KOPT-K1 (cell line): Measurements from ENCODE around the gene SHISA4.

Experiments used
- H3K27ac ChIP-seq: fragments of 200-600 bp; sonication (generic); 2 replicates; pipeline ENCODE4 v1.5.1; 2016; ENCODE audit warnings: antibody characterized with exemption, mild to moderate bottlenecking, low read depth, low read length; ENCODE audit not compliant: poor library complexity, severe bottlenecking
- H3K36me3 ChIP-seq: fragments of 200-600 bp; sonication (generic); 2 replicates; pipeline ENCODE4 v1.5.1; 2017; ENCODE audit warnings: antibody characterized with exemption, mild to moderate bottlenecking, low read length, moderate library complexity; ENCODE audit not compliant: insufficient read depth
- H3K9me3 ChIP-seq: fragments of 200-600 bp; sonication (generic); 2 replicates; pipeline ENCODE4 v1.5.1; 2017; ENCODE audit warnings: antibody characterized with exemption, low read length, mild to moderate bottlenecking; ENCODE audit not compliant: insufficient read depth, poor library complexity, severe bottlenecking

Gene SHISA4

DNA sequence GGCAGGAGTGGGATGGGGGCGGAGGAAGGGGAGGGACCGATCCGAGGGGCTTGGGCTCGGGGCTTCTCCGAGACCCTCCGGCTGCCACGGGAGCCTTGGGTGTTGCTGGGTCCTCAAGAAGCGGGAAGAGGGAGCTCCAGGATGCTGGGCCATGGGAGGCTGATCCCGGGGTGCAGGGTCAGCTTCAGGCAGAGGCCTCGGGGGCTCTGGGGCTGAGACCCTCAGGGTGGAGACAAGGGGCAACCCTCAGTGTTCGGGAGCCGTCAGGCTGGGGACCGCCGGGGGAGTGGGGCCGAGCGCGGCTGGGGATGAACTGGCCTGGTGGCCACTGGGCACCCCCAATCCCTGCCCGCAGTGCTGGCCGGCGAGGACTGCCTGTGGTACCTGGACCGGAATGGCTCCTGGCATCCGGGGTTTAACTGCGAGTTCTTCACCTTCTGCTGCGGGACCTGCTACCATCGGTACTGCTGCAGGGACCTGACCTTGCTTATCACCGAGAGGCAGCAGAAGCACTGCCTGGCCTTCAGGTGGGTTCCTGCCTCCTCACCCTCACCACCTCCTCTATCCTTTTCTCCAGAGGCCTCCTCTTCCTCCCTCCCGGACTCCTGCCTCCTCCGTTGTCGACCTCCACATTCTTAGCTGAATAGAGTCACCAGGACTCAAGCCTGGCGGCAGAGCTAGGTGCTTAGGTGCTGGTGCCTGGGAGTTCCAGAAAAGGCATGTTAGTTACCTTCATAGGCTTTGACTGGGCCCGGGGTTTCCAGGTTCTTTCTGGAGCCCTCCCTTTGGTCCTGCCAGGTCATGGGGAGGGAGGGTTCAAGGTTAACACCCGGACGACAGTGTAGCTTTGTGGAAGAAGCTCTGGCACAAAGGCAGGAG lies 631 bp downstream of the SHISA4 start:
- Histone ChIP-seq H3K36me3 (no peaks in the 10 kb centered on the region), H3K27ac (no peak overlapping the region), H3K9me3 (no peaks in the 10 kb centered on the region)

DNA sequence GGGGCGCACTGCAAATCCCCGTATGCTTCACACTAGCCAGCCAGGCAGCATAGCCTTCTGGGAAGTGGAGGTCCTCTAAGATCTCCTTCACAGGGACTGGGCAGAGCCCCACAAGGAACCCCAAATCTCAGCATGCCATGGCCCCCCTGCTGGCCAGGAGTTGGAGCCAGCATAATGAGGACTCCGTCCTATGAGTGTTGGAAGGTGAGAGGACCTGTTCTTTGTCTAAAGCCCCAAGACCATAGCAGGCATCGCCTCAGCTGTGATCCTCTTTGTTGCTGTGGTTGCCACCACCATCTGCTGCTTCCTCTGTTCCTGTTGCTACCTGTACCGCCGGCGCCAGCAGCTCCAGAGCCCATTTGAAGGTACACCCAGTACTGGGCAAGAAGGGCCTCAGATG lies 1.5 kb downstream of the SHISA4 start:
- no peaks in the 10 kb centered on the region for H3K36me3 ChIP-seq
- H3K27ac ChIP-seq: no peak overlapping the region

DNA sequence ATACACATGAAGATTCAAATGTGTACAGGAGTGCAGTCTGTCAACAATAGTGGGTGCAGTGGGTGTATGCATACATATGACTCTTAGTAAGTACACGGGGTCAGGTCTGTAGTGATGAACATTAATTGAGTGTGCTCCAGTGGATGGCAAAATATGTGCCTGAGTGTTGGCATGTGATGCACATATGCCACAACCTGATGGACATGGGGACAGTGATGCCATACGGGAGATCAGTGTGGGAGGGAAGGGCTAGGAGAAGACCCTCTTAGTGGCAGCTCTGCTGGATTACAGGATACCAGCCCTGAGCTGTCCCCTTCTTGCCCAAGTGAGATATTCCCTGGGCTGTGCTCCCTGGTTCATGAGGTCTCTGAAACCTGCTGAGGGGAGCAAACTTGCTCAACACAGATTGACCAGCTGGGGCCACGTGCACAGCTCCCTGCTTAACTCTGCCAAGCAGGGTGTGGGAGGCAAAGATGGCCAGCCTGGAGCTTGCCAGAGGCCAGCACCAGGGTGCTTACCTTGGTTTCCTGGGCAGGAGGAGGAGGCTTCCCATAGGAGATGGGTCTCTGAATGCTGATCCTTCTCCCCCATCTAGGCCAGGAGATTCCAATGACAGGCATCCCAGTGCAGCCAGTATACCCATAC lies 2.2 kb downstream of the SHISA4 start:
- no peak overlapping the region for H3K27ac ChIP-seq
- no peaks in the 10 kb centered on the region for H3K36me3 ChIP-seq
- H3K9me3 ChIP-seq: no peaks in the 10 kb centered on the region

More for the DNA sequence above, 1.5 kb downstream of the SHISA4 start:
- no peaks in the 10 kb centered on the region for H3K9me3 ChIP-seq

- Histone ChIP-seq H3K36me3 (no peaks in the 10 kb centered on the region), H3K9me3 (no peaks in the 10 kb centered on the region), H3K27ac (no peak overlapping the region)
These were observed 2.9 kb downstream of the SHISA4 start for GRCh38 chr1:201891451-201892045.

DNA sequence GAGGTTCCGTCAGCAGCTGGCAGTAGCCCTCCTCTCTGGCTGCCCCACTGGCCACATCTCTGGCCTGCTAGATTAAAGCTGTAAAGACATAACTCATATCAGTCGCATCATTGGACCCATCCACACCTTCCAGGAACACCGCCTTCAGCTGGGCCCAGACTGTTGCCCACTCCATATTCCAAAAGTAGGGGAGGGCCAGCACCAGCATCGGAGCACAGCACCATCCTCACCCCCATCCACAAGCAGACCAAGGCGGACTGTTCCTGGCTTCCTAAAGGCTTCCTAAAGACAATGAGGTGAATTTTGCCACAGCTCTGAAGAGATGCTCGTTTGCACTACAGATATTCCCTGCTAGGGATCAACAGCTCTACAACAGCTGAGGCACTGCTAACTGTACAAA lies 3.5 kb downstream of the SHISA4 start:
- H3K27ac ChIP-seq: no peak overlapping the region
- no peaks in the 10 kb centered on the region for H3K36me3 ChIP-seq
- no peaks in the 10 kb centered on the region for H3K9me3 ChIP-seq

GRCh38 chr1:201893431-201893830 lies 4.7 kb downstream of the SHISA4 start:
- H3K36me3 ChIP-seq: no peaks in the 10 kb centered on the region
- H3K9me3 ChIP-seq: no peaks in the 10 kb centered on the region
- H3K27ac ChIP-seq: no peak overlapping the region

DNA sequence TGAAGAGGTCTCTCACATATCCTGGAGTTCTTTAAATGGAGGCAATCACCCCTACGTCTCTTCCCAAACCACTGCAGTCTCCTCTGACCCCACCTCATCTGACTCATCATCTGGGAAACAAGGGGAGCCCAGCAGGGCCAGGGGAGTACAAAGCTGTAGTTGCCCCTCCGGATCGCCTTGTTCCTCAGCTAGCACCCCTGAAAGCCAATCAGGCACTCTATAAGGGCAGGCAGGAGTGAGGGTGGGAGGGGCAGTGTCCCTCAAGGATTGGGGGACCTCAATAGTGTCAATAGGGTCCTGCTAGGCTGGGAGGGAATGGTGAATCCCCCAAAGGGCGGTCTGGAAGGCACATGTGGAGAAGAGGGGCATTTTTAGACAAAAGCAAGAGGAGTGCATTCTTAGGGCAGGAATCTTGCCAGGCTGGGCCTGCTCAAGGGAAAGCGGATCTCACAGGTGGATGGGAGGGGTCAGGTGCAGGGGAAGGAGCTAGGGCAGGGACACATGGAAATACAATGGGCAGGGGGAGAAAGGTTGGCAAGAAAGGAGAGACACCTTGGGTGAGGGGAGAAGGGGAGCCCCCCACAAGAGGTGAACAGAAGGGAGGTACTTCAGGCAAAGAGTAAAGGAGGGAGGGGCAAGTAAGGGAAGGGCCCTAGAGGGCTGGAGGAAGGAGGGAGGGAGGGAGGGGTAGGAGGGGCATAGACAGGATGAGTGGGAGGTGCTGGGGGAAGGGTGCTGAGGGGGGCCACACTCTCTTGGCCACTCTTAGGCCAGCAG lies 5.8 kb downstream of the SHISA4 start:
- H3K27ac ChIP-seq: no peak overlapping the region
- no peaks in the 10 kb centered on the region for H3K36me3 ChIP-seq
- H3K9me3 ChIP-seq: no peaks in the 10 kb centered on the region

DNA sequence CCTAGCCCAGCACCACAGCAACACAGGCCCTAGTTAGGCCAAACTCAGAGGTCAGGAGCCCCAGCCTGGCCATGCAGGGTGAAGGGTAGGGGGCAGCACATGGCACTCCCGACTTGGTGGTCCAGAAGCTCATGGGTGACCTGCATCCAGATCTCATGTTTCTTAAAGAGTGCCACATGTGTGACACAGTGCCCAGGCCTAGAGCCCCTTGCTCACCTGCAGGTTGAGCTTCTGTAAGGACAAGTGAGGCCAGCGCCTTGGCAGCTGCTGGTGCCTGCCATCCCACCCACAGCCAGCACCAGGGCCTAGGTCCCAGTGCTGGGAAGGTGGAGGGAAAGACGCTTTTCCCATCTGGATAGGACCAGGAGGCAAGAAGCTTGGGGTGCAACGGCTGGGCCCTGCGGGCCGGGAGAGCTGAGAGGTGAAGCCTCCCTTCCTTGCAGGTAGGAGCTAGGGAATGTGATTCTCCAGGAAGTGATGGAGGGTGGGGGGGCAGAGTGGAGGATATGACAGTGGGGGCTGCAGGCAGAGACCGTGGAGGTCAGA lies 6.5 kb downstream of the SHISA4 start:
- H3K9me3 ChIP-seq: no peaks in the 10 kb centered on the region
- no peak overlapping the region for H3K27ac ChIP-seq
- H3K36me3 ChIP-seq: no peaks in the 10 kb centered on the region

DNA sequence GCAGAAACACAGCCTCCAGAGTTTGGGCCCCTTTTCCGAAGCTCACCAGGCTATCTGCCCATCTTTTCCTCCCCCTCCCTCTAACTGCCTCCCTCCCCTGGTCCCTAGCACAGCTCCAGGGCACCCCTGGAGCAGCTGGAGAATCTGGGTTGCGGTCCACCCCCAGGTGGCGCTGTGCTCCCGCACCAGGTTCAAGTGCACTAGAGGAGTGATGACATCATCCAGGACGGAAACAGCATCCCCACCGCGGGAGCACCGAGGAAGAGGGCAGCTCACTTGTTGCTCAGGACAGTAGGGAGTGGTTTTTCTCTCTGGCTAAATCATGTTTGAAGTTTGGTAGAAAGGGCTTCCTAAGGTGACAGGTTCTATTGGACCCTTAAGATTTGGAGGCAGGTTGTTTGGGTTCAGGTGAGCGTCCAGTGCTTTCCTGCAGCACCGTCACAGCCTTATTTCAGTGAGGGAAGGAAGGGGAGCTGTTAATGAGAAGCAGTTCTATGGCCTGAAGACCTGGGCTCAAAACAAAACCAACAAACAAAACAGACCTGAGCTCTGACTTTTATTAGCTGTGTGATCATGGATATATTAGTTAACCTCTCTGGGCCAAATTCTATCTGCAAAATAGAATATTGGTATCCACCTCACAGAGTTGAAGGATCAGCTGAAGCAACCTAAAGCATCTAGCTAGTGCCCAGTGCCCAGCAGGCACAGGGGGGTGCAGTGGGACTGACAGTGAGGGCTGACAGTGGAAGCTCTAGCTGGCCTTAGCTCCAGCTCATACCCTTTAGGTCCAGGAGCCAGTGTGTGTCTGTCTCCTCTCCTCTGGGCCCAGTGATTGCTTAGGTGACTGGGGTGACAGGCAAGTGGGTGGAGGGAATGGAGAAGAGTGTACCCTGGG lies 7.5 kb downstream of the SHISA4 start:
- no peak overlapping the region for H3K27ac ChIP-seq
- no peaks in the 10 kb centered on the region for H3K9me3 ChIP-seq
- H3K36me3 ChIP-seq: no peaks in the 10 kb centered on the region

GRCh38 chr1:201896951-201897391 lies 8.3 kb downstream of the SHISA4 start:
- H3K9me3 ChIP-seq: no peaks in the 10 kb centered on the region
- no peaks in the 10 kb centered on the region for H3K36me3 ChIP-seq
- no peak overlapping the region for H3K27ac ChIP-seq

DNA sequence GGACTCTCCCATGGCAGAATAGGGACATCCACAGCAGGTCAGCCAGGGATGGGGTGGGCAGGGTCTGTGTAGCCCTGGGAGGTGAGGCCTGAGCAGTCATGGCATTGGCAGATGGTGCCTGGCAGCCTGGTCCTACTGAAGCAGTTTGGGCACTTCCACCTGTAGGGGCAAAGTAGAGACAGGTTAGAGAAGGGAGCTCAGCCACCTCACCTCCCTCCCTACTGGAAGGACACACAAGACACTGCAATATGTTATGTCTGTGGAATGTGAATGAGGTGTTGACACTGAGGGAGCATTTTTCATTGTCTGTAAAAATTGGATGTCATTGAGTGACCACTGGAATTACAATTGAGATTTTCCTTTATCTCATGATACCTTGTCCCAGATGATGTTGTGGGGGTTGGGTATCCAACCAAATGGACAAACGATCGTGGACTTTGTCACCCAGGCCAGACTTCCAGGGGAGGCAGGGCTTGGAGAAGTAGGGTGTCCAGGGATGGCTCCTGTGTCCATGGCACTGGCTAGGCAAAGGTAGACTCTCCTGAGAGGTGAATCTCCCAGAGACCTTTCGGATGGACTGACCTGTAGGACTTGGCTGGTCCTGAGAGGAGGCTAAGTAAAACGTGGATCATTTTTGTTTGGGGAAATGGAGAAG lies 9.7 kb downstream of the SHISA4 start:
- no peaks in the 10 kb centered on the region for H3K36me3 ChIP-seq
- no peaks in the 10 kb centered on the region for H3K9me3 ChIP-seq
- no peak overlapping the region for H3K27ac ChIP-seq

DNA sequence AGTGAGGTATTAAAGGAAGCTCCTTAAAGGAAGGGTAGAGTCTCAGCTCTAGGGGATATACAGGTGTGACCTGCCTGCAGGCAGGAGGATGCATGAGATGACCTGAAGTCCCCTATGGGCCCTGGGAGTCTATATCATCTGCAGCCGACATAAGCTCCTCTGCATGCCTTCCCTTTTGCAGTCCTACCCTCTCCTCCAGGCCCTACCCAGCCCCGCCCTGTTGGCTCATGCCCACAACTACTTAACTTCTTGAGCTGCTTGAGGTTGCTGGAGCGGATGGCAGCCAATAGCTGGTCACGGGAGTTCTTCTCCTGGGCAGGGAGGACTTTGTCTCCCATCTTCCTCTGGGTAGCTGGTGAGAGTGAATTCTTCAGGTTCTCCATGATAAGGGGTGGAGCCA lies 10.3 kb downstream of the SHISA4 start:
- Histone ChIP-seq H3K27ac (no peak overlapping the region), H3K9me3 (no peaks in the 10 kb centered on the region)

GRCh38 chr1:201899683-201900429 lies 11.2 kb downstream of the SHISA4 start:
- no peaks in the 10 kb centered on the region for H3K36me3 ChIP-seq
- H3K9me3 ChIP-seq: no peaks in the 10 kb centered on the region
- no peak overlapping the region for H3K27ac ChIP-seq

More for the DNA sequence above, 10.3 kb downstream of the SHISA4 start:
- H3K36me3 ChIP-seq: no peaks in the 10 kb centered on the region
